ENCODE results near the gene GOLGA6L24.
"Not testable (repeated sequence)": the region's sequence is repeated elsewhere in the genome, so short reads cannot be mapped to it uniquely, and the experiment has no call there.

- TF ChIP-seq, protein P1, sequence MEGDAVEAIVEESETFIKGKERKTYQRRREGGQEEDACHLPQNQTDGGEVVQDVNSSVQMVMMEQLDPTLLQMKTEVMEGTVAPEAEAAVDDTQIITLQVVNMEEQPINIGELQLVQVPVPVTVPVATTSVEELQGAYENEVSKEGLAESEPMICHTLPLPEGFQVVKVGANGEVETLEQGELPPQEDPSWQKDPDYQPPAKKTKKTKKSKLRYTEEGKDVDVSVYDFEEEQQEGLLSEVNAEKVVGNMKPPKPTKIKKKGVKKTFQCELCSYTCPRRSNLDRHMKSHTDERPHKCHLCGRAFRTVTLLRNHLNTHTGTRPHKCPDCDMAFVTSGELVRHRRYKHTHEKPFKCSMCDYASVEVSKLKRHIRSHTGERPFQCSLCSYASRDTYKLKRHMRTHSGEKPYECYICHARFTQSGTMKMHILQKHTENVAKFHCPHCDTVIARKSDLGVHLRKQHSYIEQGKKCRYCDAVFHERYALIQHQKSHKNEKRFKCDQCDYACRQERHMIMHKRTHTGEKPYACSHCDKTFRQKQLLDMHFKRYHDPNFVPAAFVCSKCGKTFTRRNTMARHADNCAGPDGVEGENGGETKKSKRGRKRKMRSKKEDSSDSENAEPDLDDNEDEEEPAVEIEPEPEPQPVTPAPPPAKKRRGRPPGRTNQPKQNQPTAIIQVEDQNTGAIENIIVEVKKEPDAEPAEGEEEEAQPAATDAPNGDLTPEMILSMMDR (IDR thresholded peaks at IDR 0.05) = not testable (repeated sequence)
- TF ChIP-seq POLR2A (IDR thresholded peaks at IDR 0.05) = not testable (repeated sequence)
Measured at GRCh38 chr15:28402774-28403435, 45.0 kb upstream of the GOLGA6L24 start.
